Parathyroid adenoma (tissue), 2 donors: ENCODE results near the gene MORC1.
"Not testable (repeated sequence)": the region's sequence is repeated elsewhere in the genome, so short reads cannot be mapped to it uniquely, and the experiment has no call there.

ENCODE experiments used
- H2AFZ ChIP-seq: fragments of 300-600 bp; sonication (generic); one replicate; pipeline ENCODE4 v1.7.0; 2017; ENCODE audit warnings: antibody characterized with exemption, mild to moderate bottlenecking
- H3K27ac ChIP-seq: fragments of 300-600 bp; sonication (generic); one replicate; pipeline ENCODE4 v1.7.0; 2017
- H3K27me3 ChIP-seq: fragments of 300-600 bp; sonication (generic); one replicate; pipeline ENCODE4 v1.7.0; 2017; ENCODE audit warnings: low read length; ENCODE audit not compliant: control insufficient read depth, insufficient read depth
- H3K36me3 ChIP-seq: fragments of 300-600 bp; sonication (generic); one replicate; pipeline ENCODE4 v1.7.0; 2017; ENCODE audit warnings: low read length; ENCODE audit not compliant: control insufficient read depth, insufficient read depth
- H3K4me1 ChIP-seq: fragments of 300-600 bp; sonication (generic); one replicate; pipeline ENCODE4 v1.7.0; 2017; ENCODE audit warnings: control low read depth
- H3K4me2 ChIP-seq: fragments of 300-600 bp; sonication (generic); one replicate; pipeline ENCODE4 v1.7.0; 2017; ENCODE audit warnings: low read length
- H3K4me3 ChIP-seq: fragments of 300-600 bp; sonication (generic); one replicate; pipeline ENCODE4 v1.7.0; 2017; ENCODE audit warnings: low read depth, low read length
- H3K79me2 ChIP-seq: fragments of 300-600 bp; sonication (generic); one replicate; pipeline ENCODE4 v1.7.0; 2017; ENCODE audit warnings: control low read depth
- H3K9ac ChIP-seq: fragments of 300-600 bp; sonication (generic); one replicate; pipeline ENCODE4 v1.7.0; 2017; ENCODE audit warnings: mild to moderate bottlenecking
- H3K9me3 ChIP-seq: fragments of 300-600 bp; sonication (generic); one replicate; pipeline ENCODE4 v1.7.0; 2017; ENCODE audit warnings: low read length; ENCODE audit not compliant: control insufficient read depth
- TF ChIP-seq, protein P1 (sequence below): fragments of 300-600 bp; sonication (generic); IDR thresholded peaks from one replicate; pipeline ENCODE4 v1.7.0; 2017; ENCODE audit warnings: antibody characterized with exemption, mild to moderate bottlenecking
- donor health status: primary hyperparathyroidism.

The MORC1 gene

DNA sequence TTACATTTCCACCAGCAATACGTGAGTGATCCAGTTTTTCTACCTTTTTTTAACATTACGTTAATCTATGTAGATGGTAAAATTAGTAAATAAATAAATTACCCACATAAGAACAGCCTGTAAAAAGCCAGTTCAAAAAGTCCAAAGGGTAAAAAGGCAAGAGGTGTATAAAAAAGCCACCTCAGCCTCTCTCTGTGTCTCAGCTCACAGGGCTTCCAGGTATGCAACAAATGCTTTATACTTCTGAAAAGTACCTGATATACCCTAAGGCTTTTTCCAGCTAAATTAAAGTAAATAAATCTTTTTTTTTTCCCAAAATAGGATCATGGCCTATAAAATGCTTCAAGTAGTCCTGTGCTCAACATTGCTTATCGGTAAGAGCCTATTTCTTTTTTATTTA is 18.6 kb upstream of the MORC1 start, which contains the start of gene C3orf85:
Gene C3orf85, plus strand, starts transcription at position 197 of the 400 bp plus-strand sequence. Its CDS starts 129 bp downstream, at position 326.
- no peaks in the 10 kb centered on the region for H3K9me3 ChIP-seq
- no peak within 1 kb of the TSS for H3K4me2 ChIP-seq
- no peaks in the 10 kb centered on the region for H3K27me3 ChIP-seq
- TF ChIP-seq, protein P1, sequence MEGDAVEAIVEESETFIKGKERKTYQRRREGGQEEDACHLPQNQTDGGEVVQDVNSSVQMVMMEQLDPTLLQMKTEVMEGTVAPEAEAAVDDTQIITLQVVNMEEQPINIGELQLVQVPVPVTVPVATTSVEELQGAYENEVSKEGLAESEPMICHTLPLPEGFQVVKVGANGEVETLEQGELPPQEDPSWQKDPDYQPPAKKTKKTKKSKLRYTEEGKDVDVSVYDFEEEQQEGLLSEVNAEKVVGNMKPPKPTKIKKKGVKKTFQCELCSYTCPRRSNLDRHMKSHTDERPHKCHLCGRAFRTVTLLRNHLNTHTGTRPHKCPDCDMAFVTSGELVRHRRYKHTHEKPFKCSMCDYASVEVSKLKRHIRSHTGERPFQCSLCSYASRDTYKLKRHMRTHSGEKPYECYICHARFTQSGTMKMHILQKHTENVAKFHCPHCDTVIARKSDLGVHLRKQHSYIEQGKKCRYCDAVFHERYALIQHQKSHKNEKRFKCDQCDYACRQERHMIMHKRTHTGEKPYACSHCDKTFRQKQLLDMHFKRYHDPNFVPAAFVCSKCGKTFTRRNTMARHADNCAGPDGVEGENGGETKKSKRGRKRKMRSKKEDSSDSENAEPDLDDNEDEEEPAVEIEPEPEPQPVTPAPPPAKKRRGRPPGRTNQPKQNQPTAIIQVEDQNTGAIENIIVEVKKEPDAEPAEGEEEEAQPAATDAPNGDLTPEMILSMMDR: no peak
- H2AFZ ChIP-seq: no peak within 1 kb of the TSS
- H3K79me2 ChIP-seq: no peaks in the 10 kb centered on the region
- H3K4me3 ChIP-seq: no peak within 1 kb of the TSS
- no peak within 1 kb of the TSS for H3K27ac ChIP-seq
- no peaks in the 10 kb centered on the region for H3K4me1 ChIP-seq
- no peaks in the 10 kb centered on the region for H3K36me3 ChIP-seq
- H3K9ac ChIP-seq: no peak within 1 kb of the TSS

DNA sequence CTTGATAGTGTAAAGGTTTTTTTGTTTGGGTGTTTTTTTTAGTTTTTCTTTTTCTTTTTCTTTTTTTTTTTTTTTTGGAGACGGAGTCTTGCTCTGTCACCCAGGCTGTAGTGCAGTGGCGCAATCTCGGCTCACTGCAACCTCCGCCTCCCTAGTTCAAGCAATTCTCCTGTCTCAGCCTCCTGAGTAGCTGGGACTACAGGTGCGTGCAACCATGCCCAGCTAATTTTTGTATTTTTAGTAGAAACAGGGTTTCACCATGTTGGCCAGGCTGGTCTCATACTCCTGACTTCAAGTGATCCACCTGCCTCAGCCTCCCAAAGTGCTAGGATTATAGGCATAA is 15.5 kb upstream of the MORC1 start:
- not testable (repeated sequence) for H3K27me3 ChIP-seq, H3K27ac ChIP-seq, H3K36me3 ChIP-seq, H3K4me1 ChIP-seq, H3K9me3 ChIP-seq, H3K79me2 ChIP-seq, H2AFZ ChIP-seq, H3K4me3 ChIP-seq, H3K4me2 ChIP-seq, H3K9ac ChIP-seq

DNA sequence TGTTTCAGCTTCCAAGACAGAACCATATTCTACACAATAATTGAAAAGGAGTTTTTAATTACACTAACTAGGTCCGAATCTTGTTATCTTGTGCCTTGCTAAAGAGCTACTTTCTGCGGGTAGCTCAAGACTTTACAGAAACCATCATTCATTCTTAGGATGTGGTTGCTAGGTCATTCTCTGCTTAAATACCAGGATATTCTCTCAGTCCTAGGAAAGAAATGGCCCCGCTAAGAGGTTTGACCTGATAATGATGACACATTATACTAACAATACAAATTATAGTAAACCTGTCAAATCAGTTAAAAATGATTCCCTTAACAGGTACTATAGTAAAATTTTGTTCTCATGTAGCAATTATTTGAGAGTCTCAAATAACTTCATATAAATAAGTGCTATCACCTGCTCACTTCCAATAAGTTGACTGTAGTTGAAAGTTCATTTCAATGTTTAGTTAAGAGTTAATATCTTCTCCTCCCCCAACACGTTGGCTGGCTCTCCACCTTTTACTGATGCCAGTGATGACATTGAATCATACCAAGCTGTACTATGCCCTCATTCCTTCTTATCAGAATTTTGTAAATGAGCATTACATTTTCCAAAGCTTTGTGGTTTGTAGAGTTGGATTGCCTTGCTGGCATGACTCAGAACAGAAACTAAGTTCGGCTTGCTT is 15.0 kb upstream of the MORC1 start:
- H3K79me2 ChIP-seq: no peaks in the 10 kb centered on the region
- H3K27ac ChIP-seq: no peak overlapping the region
- no peak overlapping the region for H3K9ac ChIP-seq
- H2AFZ ChIP-seq: no peak overlapping the region
- H3K9me3 ChIP-seq: no peaks in the 10 kb centered on the region
- H3K4me1 ChIP-seq: no peaks in the 10 kb centered on the region
- H3K27me3 ChIP-seq: no peaks in the 10 kb centered on the region
- H3K4me3 ChIP-seq: no peak overlapping the region
- no peak overlapping the region for H3K4me2 ChIP-seq
- TF ChIP-seq, protein P1: no peak
- no peaks in the 10 kb centered on the region for H3K36me3 ChIP-seq

DNA sequence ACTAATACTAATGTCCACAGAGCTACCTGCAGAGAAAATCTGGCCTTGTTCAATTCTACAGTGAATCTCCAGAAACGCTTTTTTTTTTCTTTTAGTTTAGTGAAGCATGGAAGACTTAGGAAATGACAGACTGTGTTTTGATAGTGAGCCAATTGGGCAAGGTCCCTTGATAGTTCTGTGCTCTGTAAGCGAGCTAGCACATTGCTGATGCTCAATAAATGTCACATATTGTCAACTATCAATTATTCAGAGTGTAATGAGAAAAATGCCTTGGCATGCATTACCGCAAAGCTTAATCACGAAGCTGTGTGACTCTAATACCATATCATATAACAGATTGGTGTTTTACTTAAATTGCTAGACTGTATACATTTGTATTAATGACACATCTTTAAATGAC is 13.3 kb upstream of the MORC1 start:
- H3K9ac ChIP-seq: no peak overlapping the region
- H3K36me3 ChIP-seq: no peaks in the 10 kb centered on the region
- H3K27me3 ChIP-seq: no peaks in the 10 kb centered on the region
- TF ChIP-seq, protein P1: no peak
- H3K27ac ChIP-seq: no peak overlapping the region
- H3K79me2 ChIP-seq: no peaks in the 10 kb centered on the region
- no peak overlapping the region for H2AFZ ChIP-seq
- H3K4me3 ChIP-seq: no peak overlapping the region
- no peak overlapping the region for H3K4me2 ChIP-seq
- no peaks in the 10 kb centered on the region for H3K4me1 ChIP-seq
- H3K9me3 ChIP-seq: no peaks in the 10 kb centered on the region

DNA sequence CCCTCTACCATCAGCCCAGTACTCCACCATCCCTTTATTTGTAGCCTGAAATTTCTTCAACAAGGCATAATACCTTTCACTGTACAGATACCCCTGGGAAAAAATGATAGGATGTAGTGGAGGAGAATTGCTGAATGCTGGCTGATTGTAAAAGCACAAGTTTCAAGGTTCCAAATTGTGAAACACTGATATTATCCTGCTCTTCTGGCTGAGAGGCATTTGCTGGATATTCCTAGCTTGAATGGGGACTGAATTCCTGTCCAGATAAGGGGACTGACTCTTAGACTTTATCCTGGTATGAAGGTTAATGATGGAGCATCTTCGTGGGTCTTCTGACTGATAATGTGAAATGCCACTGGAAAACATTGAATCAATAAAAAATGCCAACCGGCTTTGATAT is 9.6 kb upstream of the MORC1 start:
- no peaks in the 10 kb centered on the region for H3K36me3 ChIP-seq
- H3K9me3 ChIP-seq: no peaks in the 10 kb centered on the region
- H3K4me1 ChIP-seq: no peaks in the 10 kb centered on the region
- no peak overlapping the region for H3K27ac ChIP-seq
- no peak overlapping the region for H2AFZ ChIP-seq
- no peak overlapping the region for H3K9ac ChIP-seq
- H3K79me2 ChIP-seq: no peaks in the 10 kb centered on the region
- H3K4me3 ChIP-seq: no peak overlapping the region
- no peak overlapping the region for H3K4me2 ChIP-seq
- no peaks in the 10 kb centered on the region for H3K27me3 ChIP-seq
- TF ChIP-seq, protein P1: no peak
